ENCODE results near the gene WBP1. TPM values are rescaled to one million over a fixed set of nuclear protein-coding genes. Genes with fewer than 3 reads are reported as not detected.

WBP1 gene
- total RNA-seq, 1 donor from 2014 or later: 18.1 TPM

DNA sequence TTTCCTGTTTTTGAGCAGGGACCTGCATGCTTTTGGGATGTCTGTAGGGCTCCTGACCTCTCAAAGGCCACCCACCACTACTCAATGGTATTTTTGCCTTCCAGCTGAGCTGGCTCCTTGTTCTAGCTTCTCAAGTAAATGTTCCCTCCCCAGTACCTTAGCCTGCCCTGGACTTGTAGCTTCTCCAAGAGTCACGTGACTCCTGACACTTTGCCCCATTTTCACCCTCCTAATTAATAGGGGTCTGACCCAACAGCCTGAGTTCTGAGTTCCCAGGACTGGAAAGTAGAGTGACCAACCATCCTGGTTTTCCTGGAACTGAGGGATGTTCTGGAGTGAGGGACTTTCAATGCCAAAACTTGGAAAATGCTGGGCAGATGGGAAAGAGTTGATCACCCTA, 37.2 kb downstream of the WBP1 start:
- Histone ChIP-seq H3K9me3 (no peaks in the 10 kb centered on the region), H3K4me3 (no peak overlapping the region), H3K27me3 (peaks cover 5% of the 10 kb centered on the region), H3K4me1 (peaks cover 0 to 8% of the 10 kb centered on the region in 2 donors), H3K27ac (no peak overlapping the region), H3K36me3 (peaks cover 31 to 34% of the 10 kb centered on the region in 2 donors)
- intact Hi-C loops (cut with DNase I): no loop called here
- no peak for DNase-seq (ENCODE audit: low spot score in 2 of 2)
- TF ChIP-seq, protein P1, sequence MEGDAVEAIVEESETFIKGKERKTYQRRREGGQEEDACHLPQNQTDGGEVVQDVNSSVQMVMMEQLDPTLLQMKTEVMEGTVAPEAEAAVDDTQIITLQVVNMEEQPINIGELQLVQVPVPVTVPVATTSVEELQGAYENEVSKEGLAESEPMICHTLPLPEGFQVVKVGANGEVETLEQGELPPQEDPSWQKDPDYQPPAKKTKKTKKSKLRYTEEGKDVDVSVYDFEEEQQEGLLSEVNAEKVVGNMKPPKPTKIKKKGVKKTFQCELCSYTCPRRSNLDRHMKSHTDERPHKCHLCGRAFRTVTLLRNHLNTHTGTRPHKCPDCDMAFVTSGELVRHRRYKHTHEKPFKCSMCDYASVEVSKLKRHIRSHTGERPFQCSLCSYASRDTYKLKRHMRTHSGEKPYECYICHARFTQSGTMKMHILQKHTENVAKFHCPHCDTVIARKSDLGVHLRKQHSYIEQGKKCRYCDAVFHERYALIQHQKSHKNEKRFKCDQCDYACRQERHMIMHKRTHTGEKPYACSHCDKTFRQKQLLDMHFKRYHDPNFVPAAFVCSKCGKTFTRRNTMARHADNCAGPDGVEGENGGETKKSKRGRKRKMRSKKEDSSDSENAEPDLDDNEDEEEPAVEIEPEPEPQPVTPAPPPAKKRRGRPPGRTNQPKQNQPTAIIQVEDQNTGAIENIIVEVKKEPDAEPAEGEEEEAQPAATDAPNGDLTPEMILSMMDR (IDR thresholded peaks at IDR 0.05): no peak

DNA sequence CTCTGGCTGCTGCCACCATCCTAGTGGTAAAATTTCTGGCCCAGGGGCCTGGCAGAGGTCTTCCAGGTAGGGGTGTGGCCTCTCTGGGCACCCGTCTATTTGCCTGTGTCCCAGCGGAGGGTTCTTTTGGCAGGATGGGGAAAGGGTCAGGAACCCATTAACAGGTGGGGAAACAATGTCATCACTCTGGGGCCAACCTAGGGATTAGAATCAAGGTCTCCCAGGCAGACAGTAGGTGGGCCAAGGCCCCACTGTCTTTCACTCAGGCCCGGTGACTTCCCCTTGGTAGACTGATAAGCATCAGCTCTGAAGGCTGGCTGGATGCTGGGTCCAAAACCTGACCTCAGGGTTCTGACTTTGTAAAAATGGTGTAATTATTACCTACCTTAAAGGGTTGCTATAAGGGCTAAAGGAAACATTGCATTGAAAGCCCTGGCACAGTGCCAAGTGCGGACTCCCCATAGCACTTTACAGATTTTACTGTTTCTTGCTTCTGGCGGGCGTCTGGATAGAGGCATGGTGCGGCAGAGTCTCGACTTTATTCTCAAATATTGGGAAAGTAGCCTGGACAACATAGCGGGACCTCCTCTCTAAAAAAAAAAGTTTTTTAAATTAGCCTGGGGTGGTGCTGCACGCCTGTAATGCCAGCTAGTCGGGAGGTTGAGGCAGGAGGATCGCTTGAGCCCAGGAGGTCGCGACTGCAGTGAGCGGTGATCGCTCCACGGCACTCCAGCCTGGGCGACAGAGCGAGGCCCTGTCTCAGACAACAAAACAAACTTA, 38.9 kb downstream of the WBP1 start:
- peaks cover 14 to 17% of the 10 kb centered on the region in 2 donors for H3K36me3 ChIP-seq
- peaks cover 5% of the 10 kb centered on the region for H3K27me3 ChIP-seq
- H3K4me1 ChIP-seq: peaks cover 0 to 8% of the 10 kb centered on the region in 2 donors
- intact Hi-C loops (cut with DNase I): no loop called here
- DNase-seq (ENCODE audit: low spot score in 2 of 2): no peak
- no peak overlapping the region for H3K27ac ChIP-seq
- peak overlapping the region; percentile 9 to 51 for H3K4me3 ChIP-seq
- no peaks in the 10 kb centered on the region for H3K9me3 ChIP-seq
- TF ChIP-seq, protein P1 (IDR thresholded peaks at IDR 0.05): no peak

DNA sequence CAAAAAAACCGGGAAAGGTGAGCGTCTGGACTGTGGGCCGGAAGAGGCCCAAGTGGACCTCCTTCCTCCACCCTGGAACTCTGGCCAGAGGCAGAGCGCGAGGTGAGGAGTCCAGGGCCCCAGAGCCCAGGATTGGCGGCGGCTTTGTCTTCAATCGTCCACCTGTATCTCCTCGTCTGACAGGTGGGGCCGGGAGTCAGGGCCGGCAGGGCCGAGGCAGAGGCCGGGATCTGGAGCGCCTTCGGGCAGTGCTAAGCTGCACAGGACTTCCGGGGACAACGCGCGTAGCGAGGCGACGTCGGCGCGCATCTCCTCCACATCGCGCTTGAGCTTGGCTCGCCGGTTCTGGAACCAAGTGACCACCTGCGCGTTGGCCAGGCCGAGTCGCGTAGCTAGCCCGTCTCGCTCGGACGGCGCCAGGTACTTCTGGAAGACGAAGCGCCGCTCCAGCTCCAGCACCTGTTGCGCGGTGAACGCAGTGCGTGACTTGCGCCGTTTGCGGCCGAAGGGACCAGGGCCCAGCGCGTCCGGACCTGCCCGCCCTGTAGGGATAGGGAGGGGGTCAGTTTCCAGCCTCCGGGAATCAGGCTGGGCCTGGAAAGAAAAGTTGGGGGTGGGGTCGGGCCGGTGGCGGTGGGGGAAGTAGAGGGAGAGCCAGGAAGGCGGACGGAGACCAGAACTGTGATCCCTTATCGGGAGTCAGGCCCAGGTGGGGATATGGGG, 39.7 kb downstream of the WBP1 start:
- peaks cover 5% of the 10 kb centered on the region for H3K27me3 ChIP-seq

DNA sequence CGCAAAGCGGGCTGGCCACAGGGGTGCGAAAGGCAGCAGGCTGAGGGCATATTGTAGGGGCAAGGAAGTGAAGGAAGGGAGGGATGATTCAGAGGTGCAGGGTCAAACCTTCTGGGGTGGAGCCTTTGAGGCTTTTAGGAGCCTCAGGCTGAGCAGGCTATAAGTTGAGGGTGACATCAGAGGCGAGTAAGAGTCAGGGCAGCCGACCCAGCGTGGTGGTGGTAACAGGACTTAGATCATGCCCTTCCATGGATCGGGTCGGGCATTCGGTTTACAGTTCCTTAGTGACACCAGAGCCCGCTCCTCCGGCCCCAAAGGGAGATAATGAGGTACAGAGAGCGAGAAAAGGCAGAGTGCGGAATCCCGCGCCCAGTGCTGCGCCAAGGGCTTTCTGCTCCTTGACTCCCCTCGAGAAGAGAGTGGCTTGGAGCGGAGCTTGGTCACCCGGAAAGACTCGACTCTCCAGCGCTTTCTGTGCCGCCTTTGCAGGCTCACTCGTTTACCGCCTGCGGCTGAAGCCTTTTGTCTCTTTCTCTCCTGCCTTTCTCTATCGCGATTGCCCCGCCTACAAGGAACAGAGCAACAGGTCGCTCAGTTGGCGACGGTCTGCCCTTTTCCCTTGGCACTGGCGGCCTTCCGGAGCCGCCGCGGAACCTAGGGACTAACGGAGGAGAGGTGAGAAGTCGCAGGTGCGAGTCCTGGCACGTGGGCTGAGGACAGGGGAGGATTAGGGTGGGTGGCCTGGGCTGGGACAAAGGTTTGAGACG, 40.4 kb downstream of the WBP1 start:
- TF ChIP-seq, protein P1 (IDR thresholded peaks at IDR 0.05): no peak
- no peaks in the 10 kb centered on the region for H3K9me3 ChIP-seq
- no peak overlapping the region for H3K27ac ChIP-seq
- peaks cover under 1 to 2% of the 10 kb centered on the region in 2 donors for H3K36me3 ChIP-seq
- intact Hi-C loops (cut with DNase I): no loop called here
- peaks cover 3 to 13% of the 10 kb centered on the region in 2 donors for H3K4me1 ChIP-seq
- peak overlapping the region; percentile 12 to 51 for H3K4me3 ChIP-seq
- DNase-seq (ENCODE audit: low spot score in 2 of 2): no peak
- H3K27me3 ChIP-seq: peaks cover 5% of the 10 kb centered on the region

More for the DNA sequence above, 39.7 kb downstream of the WBP1 start:
- Histone ChIP-seq H3K9me3 (no peaks in the 10 kb centered on the region), H3K36me3 (peaks cover 6 to 9% of the 10 kb centered on the region in 2 donors), H3K27ac (no peak overlapping the region), H3K4me1 (peaks cover 0 to 8% of the 10 kb centered on the region in 2 donors), H3K4me3 (peak overlapping the region; percentile 9 to 51)
- intact Hi-C loops (cut with DNase I): no loop called here
- DNase-seq (ENCODE audit: low spot score in 2 of 2): no peak
- TF ChIP-seq, protein P1 (IDR thresholded peaks at IDR 0.05): no peak

DNA sequence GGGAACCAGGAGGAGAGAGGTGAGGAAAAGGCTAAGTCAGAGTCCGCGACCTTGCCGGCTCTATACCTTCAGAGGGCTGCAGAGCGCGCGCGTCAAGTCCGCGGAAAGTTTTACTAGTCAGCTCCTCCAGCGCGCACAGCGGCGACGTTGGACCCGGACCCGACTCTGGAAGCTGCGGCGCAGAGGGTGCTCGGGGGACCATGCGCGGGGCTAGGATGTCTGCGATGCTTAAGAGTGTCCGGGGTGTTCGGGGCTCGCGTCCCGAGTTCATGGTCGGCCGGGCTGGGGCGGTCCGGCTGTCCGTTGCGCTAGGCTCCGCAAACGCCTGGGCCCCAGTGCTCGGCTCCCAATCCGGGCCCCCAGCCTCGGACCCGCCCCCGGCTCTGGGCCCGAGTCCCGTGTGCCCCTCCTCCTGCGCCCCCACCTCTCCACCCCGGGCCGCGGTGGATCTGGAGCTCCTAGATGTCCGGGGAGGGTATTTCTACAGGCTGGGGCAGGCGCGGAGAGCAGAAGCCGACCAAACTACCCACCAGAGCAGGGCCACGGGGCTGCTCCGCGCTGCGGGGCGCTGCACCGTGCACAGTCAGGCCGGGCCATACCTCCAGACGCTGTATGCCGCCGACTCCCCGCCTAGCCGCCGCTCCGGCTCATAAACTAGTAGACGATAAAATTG, 41.2 kb downstream of the WBP1 start, which contains the start of gene LBX2:
LBX2 (minus strand) TSS at position 337 of the 673 bp plus-strand sequence; CDS start at position 271, 66 bp downstream.
- no peak for DNase-seq (ENCODE audit: low spot score in 2 of 2)
- H3K36me3 ChIP-seq: no peaks in the 10 kb centered on the region
- no peak within 1 kb of the TSS for H3K27ac ChIP-seq
- H3K27me3 ChIP-seq: peaks cover 5% of the 10 kb centered on the region
- intact Hi-C loops (cut with DNase I): no loop called here
- TF ChIP-seq, protein P1 (IDR thresholded peaks at IDR 0.05): no peak
- H3K4me1 ChIP-seq: peaks cover 3 to 13% of the 10 kb centered on the region in 2 donors
- H3K4me3 ChIP-seq: peak within 1 kb of the TSS; percentile 12 to 51
- H3K9me3 ChIP-seq: no peaks in the 10 kb centered on the region

Data from ascending aorta (tissue), 2 donors.